Measurements from ENCODE around the gene BEND7. TPM values are rescaled to one million over a fixed set of nuclear protein-coding genes. Genes with fewer than 3 reads are reported as not detected.

BEND7 gene, protein sequence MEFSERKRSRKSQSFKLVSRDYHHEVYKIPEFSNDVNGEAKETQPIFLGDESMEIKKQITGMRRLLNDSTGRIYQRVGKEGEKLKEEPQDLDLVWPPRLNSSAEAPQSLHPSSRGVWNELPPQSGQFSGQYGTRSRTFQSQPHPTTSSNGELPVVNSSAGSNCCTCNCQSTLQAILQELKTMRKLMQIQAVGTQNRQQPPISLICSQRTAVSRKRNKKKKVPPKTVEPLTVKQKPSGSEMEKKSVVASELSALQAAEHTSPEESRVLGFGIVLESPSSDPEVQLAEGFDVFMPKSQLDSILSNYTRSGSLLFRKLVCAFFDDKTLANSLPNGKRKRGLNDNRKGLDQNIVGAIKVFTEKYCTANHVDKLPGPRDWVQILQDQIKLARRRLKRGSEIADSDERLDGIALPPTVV
- total RNA-seq: 10 to 100 TPM; 11.8 to 27.2 (median 24.0) TPM
- 10 to 100 TPM in 1 of 3 donors, 1 to 10 TPM in 2; 5.3 to 11.4 (median 7.6) TPM for polyA plus RNA-seq

DNA sequence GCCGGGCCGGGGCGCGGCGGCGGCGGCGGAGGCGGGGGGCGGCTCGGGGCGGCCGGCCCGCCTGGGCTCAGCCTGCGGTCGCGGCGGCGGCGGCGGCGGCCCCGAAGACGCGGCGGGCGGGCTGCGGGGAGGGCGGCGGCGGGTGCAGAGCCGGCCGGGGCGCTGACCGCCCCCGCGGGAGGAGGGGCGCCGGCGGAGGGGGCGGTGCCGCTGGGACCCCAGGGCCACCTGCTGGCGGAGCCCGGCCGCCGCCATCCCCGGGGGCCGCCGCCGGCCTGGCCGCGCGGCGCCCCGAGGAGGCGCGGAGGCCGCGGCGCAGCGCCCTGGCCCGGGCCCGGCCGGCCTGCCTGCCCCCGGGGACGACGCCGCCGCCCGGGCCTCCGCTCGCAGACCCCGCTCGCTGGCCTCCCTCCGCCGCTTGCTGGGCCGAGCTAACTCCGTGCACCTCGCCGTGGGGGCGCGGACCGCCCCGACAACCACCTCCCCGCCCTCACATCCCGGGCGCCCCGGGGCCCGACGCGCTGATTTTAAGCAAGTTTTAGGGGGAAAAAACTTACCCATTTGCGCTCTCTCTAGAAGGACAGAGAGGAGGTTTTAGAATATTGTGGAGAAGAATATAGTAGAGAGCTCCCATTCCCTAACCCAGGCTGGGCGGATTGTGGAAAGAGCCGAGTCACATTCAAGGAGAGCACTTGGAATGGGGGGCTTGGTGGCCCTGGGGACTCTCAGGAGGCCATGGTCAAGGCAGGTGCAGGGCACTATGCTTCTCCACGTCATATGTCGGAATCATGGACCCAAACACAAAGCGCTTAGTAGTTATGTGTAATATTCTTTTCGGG, at the start of gene BEND7:
Gene BEND7, minus strand, starts transcription at position 140 of the 839 bp plus-strand sequence. CDS start 481 bp downstream, outside the sequence.
- H3K4me1 ChIP-seq: peaks cover 0 to 31% (median 24%) of the 10 kb centered on the region in 4 donors
- intact Hi-C loops (cut with DNase I): loop anchor here (2.0 to 5.0 kb wide), 3 partner anchors 58 to 368 kb away; partner anchors contain the start of genes MCM10 and PRPF18
- no peak for DNase-seq
- TF ChIP-seq POLR2A (IDR thresholded peaks at IDR 0.05): no peak
- TF ChIP-seq, protein P1, sequence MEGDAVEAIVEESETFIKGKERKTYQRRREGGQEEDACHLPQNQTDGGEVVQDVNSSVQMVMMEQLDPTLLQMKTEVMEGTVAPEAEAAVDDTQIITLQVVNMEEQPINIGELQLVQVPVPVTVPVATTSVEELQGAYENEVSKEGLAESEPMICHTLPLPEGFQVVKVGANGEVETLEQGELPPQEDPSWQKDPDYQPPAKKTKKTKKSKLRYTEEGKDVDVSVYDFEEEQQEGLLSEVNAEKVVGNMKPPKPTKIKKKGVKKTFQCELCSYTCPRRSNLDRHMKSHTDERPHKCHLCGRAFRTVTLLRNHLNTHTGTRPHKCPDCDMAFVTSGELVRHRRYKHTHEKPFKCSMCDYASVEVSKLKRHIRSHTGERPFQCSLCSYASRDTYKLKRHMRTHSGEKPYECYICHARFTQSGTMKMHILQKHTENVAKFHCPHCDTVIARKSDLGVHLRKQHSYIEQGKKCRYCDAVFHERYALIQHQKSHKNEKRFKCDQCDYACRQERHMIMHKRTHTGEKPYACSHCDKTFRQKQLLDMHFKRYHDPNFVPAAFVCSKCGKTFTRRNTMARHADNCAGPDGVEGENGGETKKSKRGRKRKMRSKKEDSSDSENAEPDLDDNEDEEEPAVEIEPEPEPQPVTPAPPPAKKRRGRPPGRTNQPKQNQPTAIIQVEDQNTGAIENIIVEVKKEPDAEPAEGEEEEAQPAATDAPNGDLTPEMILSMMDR (IDR thresholded peaks at IDR 0.05): no peak
- no peak for TF ChIP-seq EP300 (IDR thresholded peaks at IDR 0.05)
- no peak for TF ChIP-seq POLR2AphosphoS5 (IDR thresholded peaks at IDR 0.05)
- peak within 1 kb of the TSS; percentile 55 to 72 (median 68) for H3K4me3 ChIP-seq
- H3K9me3 ChIP-seq: no peaks in the 10 kb centered on the region
- peaks cover 0 to 5% (median 0%) of the 10 kb centered on the region in 4 donors for H3K36me3 ChIP-seq
- H3K27ac ChIP-seq: peak within 1 kb of the TSS; percentile 81 to 91 (median 86)
- no peaks in the 10 kb centered on the region for H3K27me3 ChIP-seq
- WGBS, 2 donors: 2 to 3% methylated on average over 98 of the region's 98 CpGs

DNA sequence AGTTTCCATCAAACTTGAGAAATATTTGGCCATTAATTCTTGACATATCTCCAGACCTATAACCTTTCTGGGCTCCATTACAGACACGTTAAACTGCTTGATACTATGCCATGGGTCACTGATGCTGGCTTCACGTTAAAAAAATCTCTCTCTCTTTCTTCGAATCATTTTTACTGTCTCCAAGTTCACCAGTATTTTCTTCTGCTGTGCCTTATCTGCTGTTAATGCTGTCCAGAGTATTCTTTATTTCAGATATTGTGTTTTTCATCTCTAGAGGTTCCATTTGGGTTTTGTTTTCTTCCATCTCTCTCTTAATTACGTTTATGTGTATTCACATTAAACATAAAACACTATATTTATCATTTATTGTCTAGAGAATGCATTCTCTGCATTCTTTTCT, 45.1 kb upstream of the BEND7 start:
- no peak overlapping the region for H3K4me3 ChIP-seq
- H3K9me3 ChIP-seq: peaks cover 0 to 3% (median 0%) of the 10 kb centered on the region in 4 donors
- no peaks in the 10 kb centered on the region for H3K36me3 ChIP-seq
- intact Hi-C loops (cut with DNase I): no loop called here
- TF ChIP-seq POLR2A (IDR thresholded peaks at IDR 0.05): no peak
- no peak for TF ChIP-seq POLR2AphosphoS5 (IDR thresholded peaks at IDR 0.05)
- TF ChIP-seq EP300 (IDR thresholded peaks at IDR 0.05): no peak
- TF ChIP-seq, protein P1 (IDR thresholded peaks at IDR 0.05): no peak
- no peaks in the 10 kb centered on the region for H3K27me3 ChIP-seq
- H3K4me1 ChIP-seq: no peaks in the 10 kb centered on the region
- no peak overlapping the region for H3K27ac ChIP-seq
- 65 to 81% methylated on average over 4 of the region's 4 CpGs for WGBS, 2 donors
- no peak for DNase-seq

DNA sequence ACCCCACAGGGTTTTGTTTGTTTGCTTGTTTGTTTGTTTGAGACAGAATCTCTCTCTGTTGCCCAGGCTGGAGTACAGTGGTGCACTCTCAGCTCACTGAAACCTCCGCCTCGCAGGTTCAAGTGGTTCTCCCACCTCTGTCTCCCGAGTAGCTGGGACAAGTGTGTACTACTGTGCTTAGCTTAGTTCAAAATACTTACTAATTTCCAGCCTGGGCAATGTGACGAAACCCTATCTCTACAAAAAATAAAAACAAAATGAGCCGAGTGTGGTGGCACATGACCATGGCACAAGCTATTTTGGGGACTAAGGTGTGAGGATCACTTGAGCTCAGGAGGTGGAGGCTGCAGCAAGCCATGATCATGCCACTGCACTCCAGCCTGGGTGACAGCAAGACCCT, 42.7 kb upstream of the BEND7 start:
- TF ChIP-seq POLR2AphosphoS5 (IDR thresholded peaks at IDR 0.05): no peak
- TF ChIP-seq EP300 (IDR thresholded peaks at IDR 0.05): no peak
- no peak for TF ChIP-seq POLR2A (IDR thresholded peaks at IDR 0.05)
- TF ChIP-seq, protein P1 (IDR thresholded peaks at IDR 0.05): no peak
- H3K4me1 ChIP-seq: no peaks in the 10 kb centered on the region
- H3K36me3 ChIP-seq: no peaks in the 10 kb centered on the region
- 65 to 73% methylated on average over 5 of the region's 5 CpGs for WGBS, 2 donors
- no peak overlapping the region for H3K4me3 ChIP-seq
- DNase-seq: no peak
- intact Hi-C loops (cut with DNase I): no loop called here
- no peaks in the 10 kb centered on the region for H3K27me3 ChIP-seq
- H3K9me3 ChIP-seq: peaks cover 0 to 3% (median 0%) of the 10 kb centered on the region in 4 donors
- no peak overlapping the region for H3K27ac ChIP-seq

DNA sequence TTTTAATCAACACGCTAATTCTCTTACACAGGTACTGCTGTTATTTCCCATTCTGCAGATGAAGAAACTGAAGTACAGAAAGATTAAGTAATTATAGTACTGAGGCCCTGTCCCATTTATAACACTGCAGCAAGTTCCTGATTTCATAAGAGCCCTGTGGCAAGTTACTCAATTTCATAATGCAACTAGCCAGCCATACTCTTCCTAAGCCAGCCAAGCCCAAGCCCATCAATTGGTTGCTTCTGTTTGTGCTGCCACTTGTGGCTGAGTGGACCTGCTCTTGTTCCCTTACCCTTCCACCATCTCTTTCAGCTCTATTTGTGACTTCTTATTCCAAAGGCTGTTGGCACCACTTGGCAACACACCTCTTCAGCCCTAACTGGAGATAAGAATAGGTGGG, 38.2 kb upstream of the BEND7 start:
- DNase-seq: no peak
- H3K36me3 ChIP-seq: no peaks in the 10 kb centered on the region
- H3K27me3 ChIP-seq: no peaks in the 10 kb centered on the region
- intact Hi-C loops (cut with DNase I): no loop called here
- H3K4me1 ChIP-seq: no peaks in the 10 kb centered on the region
- WGBS, 2 donors: 59 to 90% methylated on average over 1 of the region's 1 CpG
- H3K4me3 ChIP-seq: no peak overlapping the region
- TF ChIP-seq EP300 (IDR thresholded peaks at IDR 0.05): no peak
- TF ChIP-seq, protein P1 (IDR thresholded peaks at IDR 0.05): no peak
- TF ChIP-seq POLR2A (IDR thresholded peaks at IDR 0.05): no peak
- TF ChIP-seq POLR2AphosphoS5 (IDR thresholded peaks at IDR 0.05): no peak
- no peak overlapping the region for H3K27ac ChIP-seq
- no peaks in the 10 kb centered on the region for H3K9me3 ChIP-seq
